ENCODE measurements around the gene UBE2O. TPM values are rescaled to one million over a fixed set of nuclear protein-coding genes. Genes with fewer than 3 reads are reported as not detected.

Gene UBE2O
- total RNA-seq, 1 experiment from 2014 or later, result 52.6 TPM

- Histone ChIP-seq H2BK120ac (ENCODE audit: low read depth, low read length, poor library complexity, severe bottlenecking) (no peak overlapping the region), H3K14ac (ENCODE audit: insufficient read depth, low read length) (0 out of 2 replicates have a peak overlapping the region, but pooled peaks have one; percentile 57), H3T11ph (ENCODE audit: low read length) (no peak overlapping the region), H2AFZ (ENCODE audit: low read length) (no peak overlapping the region), H2BK20ac (ENCODE audit: low read depth, low read length, poor library complexity, severe bottlenecking) (no peak overlapping the region), H3K27ac (ENCODE audit: insufficient read length, low read depth, low read length) (no peak overlapping the region), H3K27me3 (ENCODE audit: insufficient read depth, low read length) (no peaks in the 10 kb centered on the region), H3K56ac (ENCODE audit: insufficient read length, low read depth, low read length) (no peak overlapping the region), H3K18ac (ENCODE audit: insufficient read length, low read depth, low read length) (no peak overlapping the region), H4K20me1 (ENCODE audit: control insufficient read depth, insufficient read depth, insufficient read length) (no peaks in the 10 kb centered on the region), H3K4ac (ENCODE audit: low read depth, low read length) (no peak overlapping the region), H3K79me1 (ENCODE audit: insufficient read depth, low read depth, low read length, poor library complexity, severe bottlenecking) (no peaks in the 10 kb centered on the region), H2BK12ac (ENCODE audit: insufficient read length, low read depth, low read length) (no peak overlapping the region), H3K79me2 (ENCODE audit: insufficient read depth, low read length) (peaks cover 40% of the 10 kb centered on the region; the same call in 1 of the 2 replicates), H3K23ac (ENCODE audit: insufficient read length, low read depth, low read length) (no peak overlapping the region), H3K4me2 (ENCODE audit: insufficient read depth, insufficient read length, low read length) (peak overlapping the region; percentile 74), H2BK5ac (ENCODE audit: insufficient read length, low read length) (no peak overlapping the region), H3K4me1 (ENCODE audit: insufficient read depth, low read length) (peaks cover 14% of the 10 kb centered on the region; the same call in 1 of the 2 replicates), H3K9ac (ENCODE audit: extremely low read depth, insufficient read length, low read length) (peak overlapping the region; percentile 15), H2AK5ac (ENCODE audit: insufficient read length, low read length) (no peak overlapping the region), H4K8ac (replicated peaks; ENCODE audit: insufficient read length, low read depth, low read length) (no peak overlapping the region), H4K5ac (ENCODE audit: insufficient read length, low read depth, low read length) (no peak overlapping the region), H2BK15ac (ENCODE audit: low read depth, low read length) (no peak overlapping the region), H3K9me3 (ENCODE audit: control insufficient read depth, low read depth, low read length) (no peaks in the 10 kb centered on the region), H4K91ac (ENCODE audit: insufficient read length, low read depth, low read length) (no peak overlapping the region), H3K23me2 (ENCODE audit: insufficient read length, low read depth, low read length, poor library complexity, severe bottlenecking) (peaks cover 7% of the 10 kb centered on the region)
- Mint-ChIP-seq H3K4me1 (peaks cover 44 to 45% of the 10 kb centered on the region in 2 experiments), H3K4me3 (peak overlapping the region; percentile 88 to 95), H3K9me3 (no peaks in the 10 kb centered on the region), H3K36me3 (ENCODE audit: insufficient read depth in 1 of 3, low read depth in 3 of 3) (no peaks in the 10 kb centered on the region), H3K27ac (peak overlapping the region in 1 of 3 experiments; percentile 79; a peak in 2 of 7 replicates), H3K27me3 (ENCODE audit: low read depth) (no peaks in the 10 kb centered on the region)
- no peak for DNase-seq
- TF ChIP-seq CTCF (conservative IDR thresholded peaks at IDR 0.05), result no peak
- no CpG with 5 or more reads among the region's 29 CpGs for WGBS (ENCODE audit: extremely low coverage, insufficient read length, low lambda C conversion rate)
Measured at GRCh38 chr17:76452127-76452659, 759 bp downstream of the UBE2O start.
